Loucy (cell line): ENCODE measurements around the gene HIGD1A.

Experiments
- H2AFZ ChIP-seq: fragments of 200-600 bp; sonication (generic); 2 replicates; pipeline ENCODE4 v1.6.0; 2016; ENCODE audit warnings: antibody characterized with exemption, mild to moderate bottlenecking, low read length, moderate library complexity
- H3F3A ChIP-seq: fragments of 200-600 bp; 2 replicates; pipeline ENCODE4 v1.6.0; 2016; ENCODE audit warnings: antibody characterized with exemption, low read depth, mild to moderate bottlenecking
- H3K27me3 ChIP-seq: fragments of 200-600 bp; sonication (generic); 2 replicates; pipeline ENCODE4 v1.6.1; 2014; ENCODE audit warnings: low read length, mild to moderate bottlenecking; ENCODE audit not compliant: insufficient read depth, poor library complexity, severe bottlenecking
- H3K36me3 ChIP-seq: fragments of 200-600 bp; sonication (generic); 2 replicates; pipeline ENCODE4 v1.6.1; 2016; ENCODE audit warnings: low read length; ENCODE audit not compliant: insufficient read depth
- H3K4me1 ChIP-seq: fragments of 200-600 bp; sonication (generic); 2 replicates; pipeline ENCODE4 v1.5.1; 2014; ENCODE audit warnings: low read length, mild to moderate bottlenecking; ENCODE audit not compliant: insufficient read depth, poor library complexity, severe bottlenecking
- H3K4me2 ChIP-seq: fragments of 200-600 bp; sonication (generic); 2 replicates; pipeline ENCODE4 v1.6.0; 2014; ENCODE audit warnings: antibody characterized with exemption, low read length, low read depth, mild to moderate bottlenecking; ENCODE audit not compliant: poor library complexity, severe bottlenecking
- H3K4me3 ChIP-seq: fragments of 200-600 bp; sonication (generic); 2 replicates; pipeline ENCODE4 v1.5.1; 2014; ENCODE audit warnings: low read length, mild to moderate bottlenecking, mixed read lengths; ENCODE audit not compliant: poor library complexity, severe bottlenecking
- H3K79me2 ChIP-seq: fragments of 200-600 bp; sonication (generic); 2 replicates; pipeline ENCODE4 v1.6.1; 2014; ENCODE audit warnings: low read length; ENCODE audit not compliant: insufficient read depth
- H3K9ac ChIP-seq: fragments of 200-600 bp; sonication (generic); 2 replicates; pipeline ENCODE4 v1.6.0; 2014; ENCODE audit warnings: mild to moderate bottlenecking, low read depth, low read length, moderate library complexity; ENCODE audit not compliant: poor library complexity, severe bottlenecking
- H3K9me2 ChIP-seq: fragments of 200-600 bp; sonication (generic); replicated peaks from 2 replicates; pipeline ENCODE4 v1.6.1; 2016; ENCODE audit warnings: low read depth, low read length, mixed read lengths
- H3K9me3 ChIP-seq: fragments of 200-600 bp; sonication (generic); 2 replicates; pipeline ENCODE4 v1.6.1; 2014; ENCODE audit warnings: mild to moderate bottlenecking, antibody characterized with exemption, low read length, low read depth; ENCODE audit not compliant: insufficient read depth
- H4K20me1 ChIP-seq: fragments of 200-600 bp; sonication (generic); 2 replicates; pipeline ENCODE4 v1.6.0; 2014; ENCODE audit warnings: antibody characterized with exemption, low read length, mild to moderate bottlenecking; ENCODE audit not compliant: insufficient read depth, poor library complexity, severe bottlenecking
- CTCF ChIP-seq: fragments of 200-600 bp; sonication (generic); conservative IDR thresholded peaks from 2 replicates; pipeline ENCODE4 v1.5.1; 2014; ENCODE audit warnings: mild to moderate bottlenecking, antibody characterized with exemption, low read length
- EZH2phosphoT487 ChIP-seq: fragments of 200-600 bp; IDR thresholded peaks from 2 replicates; pipeline ENCODE4 v1.6.1; 2018; ENCODE audit warnings: antibody characterized with exemption, mild to moderate bottlenecking, moderate library complexity, borderline replicate concordance

Gene HIGD1A

GRCh38 chr3:42827023-42827422, 22.7 kb upstream of the HIGD1A start:
- Histone ChIP-seq H3K9me2 (no peaks in the 10 kb centered on the region), H3K9me3 (no peaks in the 10 kb centered on the region), H3K4me3 (no peak overlapping the region), H3K4me2 (no peak overlapping the region), H2AFZ (no peak overlapping the region), H3K36me3 (no peaks in the 10 kb centered on the region), H3K9ac (no peak overlapping the region), H3K79me2 (no peaks in the 10 kb centered on the region), H4K20me1 (no peaks in the 10 kb centered on the region), H3K27me3 (no peaks in the 10 kb centered on the region), H3K4me1 (peaks cover 7% of the 10 kb centered on the region), H3F3A (no peaks in the 10 kb centered on the region)
- TF ChIP-seq CTCF: no peak
- no peak for TF ChIP-seq EZH2phosphoT487

GRCh38 chr3:42826141-42826540, 21.9 kb upstream of the HIGD1A start:
- no peak overlapping the region for H3K4me3 ChIP-seq
- no peaks in the 10 kb centered on the region for H3K27me3 ChIP-seq
- no peaks in the 10 kb centered on the region for H3K9me3 ChIP-seq
- H3F3A ChIP-seq: no peaks in the 10 kb centered on the region
- no peaks in the 10 kb centered on the region for H3K36me3 ChIP-seq
- H3K79me2 ChIP-seq: no peaks in the 10 kb centered on the region
- H3K4me1 ChIP-seq: peaks cover 3% of the 10 kb centered on the region
- H2AFZ ChIP-seq: no peak overlapping the region
- no peak overlapping the region for H3K9ac ChIP-seq
- H3K4me2 ChIP-seq: no peak overlapping the region
- TF ChIP-seq CTCF (no peak), EZH2phosphoT487 (no peak)
- H4K20me1 ChIP-seq: no peaks in the 10 kb centered on the region
- H3K9me2 ChIP-seq: no peaks in the 10 kb centered on the region

- H2AFZ ChIP-seq: peak overlapping the region; percentile 8; the same call in 1 of the 2 replicates
- no peak overlapping the region for H3K4me2 ChIP-seq
- H4K20me1 ChIP-seq: no peaks in the 10 kb centered on the region
- no peaks in the 10 kb centered on the region for H3K4me1 ChIP-seq
- H3K79me2 ChIP-seq: no peaks in the 10 kb centered on the region
- no peaks in the 10 kb centered on the region for H3K9me2 ChIP-seq
- H3K9me3 ChIP-seq: no peaks in the 10 kb centered on the region
- no peak for TF ChIP-seq CTCF
- TF ChIP-seq EZH2phosphoT487: no peak
- no peak overlapping the region for H3K4me3 ChIP-seq
- H3F3A ChIP-seq: no peaks in the 10 kb centered on the region
- H3K9ac ChIP-seq: no peak overlapping the region
- no peaks in the 10 kb centered on the region for H3K36me3 ChIP-seq
- no peaks in the 10 kb centered on the region for H3K27me3 ChIP-seq
Observed at GRCh38 chr3:42823351-42823750, 19.1 kb upstream of the HIGD1A start.
